Hepatocyte (in vitro differentiated cells): ENCODE results near the gene TMEM74B.

Experiments used
- EZH2phosphoT487 ChIP-seq: fragments of 200-600 bp; sonication (generic); IDR thresholded peaks from one replicate; pipeline ENCODE4 v1.6.1; 2018; ENCODE audit warnings: antibody characterized with exemption, mild to moderate bottlenecking, low read depth, moderate library complexity; ENCODE audit not compliant: unreplicated experiment, severe bottlenecking
- TF ChIP-seq, protein P1 (sequence below): fragments of 200-600 bp; sonication (generic); IDR thresholded peaks from 2 replicates; pipeline ENCODE4 v1.5.1; 2016; ENCODE audit warnings: antibody characterized with exemption, mild to moderate bottlenecking; ENCODE audit not compliant: poor library complexity

DNA sequence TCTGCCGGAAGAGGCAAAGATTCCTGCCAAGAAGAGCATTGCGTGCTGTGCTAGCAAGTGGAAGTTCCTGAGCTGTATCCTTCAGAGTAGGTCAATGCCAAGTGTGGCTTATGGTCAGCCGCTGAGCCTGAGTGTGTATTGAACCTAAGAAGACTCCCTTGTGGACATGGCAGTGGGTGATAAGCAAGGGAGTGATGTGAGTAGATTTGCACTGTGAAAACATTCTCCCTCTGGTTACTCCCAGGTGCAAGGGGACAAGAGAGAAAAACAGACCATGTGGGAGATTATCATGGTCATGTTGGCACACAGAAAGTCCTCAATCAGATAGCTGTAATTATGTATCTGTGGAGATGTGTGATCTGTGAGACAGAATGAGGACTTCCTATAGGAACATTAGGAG, 6.1 kb upstream of the TMEM74B start:
- TF ChIP-seq, protein P1, sequence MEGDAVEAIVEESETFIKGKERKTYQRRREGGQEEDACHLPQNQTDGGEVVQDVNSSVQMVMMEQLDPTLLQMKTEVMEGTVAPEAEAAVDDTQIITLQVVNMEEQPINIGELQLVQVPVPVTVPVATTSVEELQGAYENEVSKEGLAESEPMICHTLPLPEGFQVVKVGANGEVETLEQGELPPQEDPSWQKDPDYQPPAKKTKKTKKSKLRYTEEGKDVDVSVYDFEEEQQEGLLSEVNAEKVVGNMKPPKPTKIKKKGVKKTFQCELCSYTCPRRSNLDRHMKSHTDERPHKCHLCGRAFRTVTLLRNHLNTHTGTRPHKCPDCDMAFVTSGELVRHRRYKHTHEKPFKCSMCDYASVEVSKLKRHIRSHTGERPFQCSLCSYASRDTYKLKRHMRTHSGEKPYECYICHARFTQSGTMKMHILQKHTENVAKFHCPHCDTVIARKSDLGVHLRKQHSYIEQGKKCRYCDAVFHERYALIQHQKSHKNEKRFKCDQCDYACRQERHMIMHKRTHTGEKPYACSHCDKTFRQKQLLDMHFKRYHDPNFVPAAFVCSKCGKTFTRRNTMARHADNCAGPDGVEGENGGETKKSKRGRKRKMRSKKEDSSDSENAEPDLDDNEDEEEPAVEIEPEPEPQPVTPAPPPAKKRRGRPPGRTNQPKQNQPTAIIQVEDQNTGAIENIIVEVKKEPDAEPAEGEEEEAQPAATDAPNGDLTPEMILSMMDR, result no peak
- TF ChIP-seq EZH2phosphoT487, result no peak
